HL-60 (cell line): ENCODE data around the gene STAT2.

Experiments used
- CTCF ChIP-seq: IDR thresholded peaks from one replicate; pipeline ENCODE4 v1.5.1; 2011; ENCODE audit warnings: low read length, control low read depth, inconsistent platforms; ENCODE audit not compliant: insufficient read depth
- POLR2AphosphoS5 ChIP-seq: IDR thresholded peaks from 2 replicates; pipeline ENCODE4 v1.6.1; 2012; ENCODE audit warnings: low read depth
- REST ChIP-seq: IDR thresholded peaks from 2 replicates; pipeline ENCODE4 v1.6.1; 2012; ENCODE audit warnings: low read depth; ENCODE audit not compliant: insufficient replicate concordance

GRCh38 chr12:56387152-56387736, 27.3 kb upstream of the STAT2 start:
- no peak for TF ChIP-seq POLR2AphosphoS5
- TF ChIP-seq CTCF, result no peak
- TF ChIP-seq REST, result no peak
